GM18508 (cell line): Measurements from ENCODE around the gene ADCY3.
"Not testable (repeated sequence)": the region's sequence is repeated elsewhere in the genome, so short reads cannot be mapped to it uniquely, and the experiment has no call there.

Experiments used
- ATAC-seq: cut with Tn5 transposase; IDR thresholded peaks from one replicate; pipeline ENCODE4 v1.9.1; 2021; ENCODE audit warnings: moderate number of reproducible peaks; ENCODE audit not compliant: insufficient read depth, unreplicated experiment

The ADCY3 gene

GRCh38 chr2:24820598-24821432 lies 99.2 kb downstream of the ADCY3 start:
- ATAC-seq = no peak

DNA sequence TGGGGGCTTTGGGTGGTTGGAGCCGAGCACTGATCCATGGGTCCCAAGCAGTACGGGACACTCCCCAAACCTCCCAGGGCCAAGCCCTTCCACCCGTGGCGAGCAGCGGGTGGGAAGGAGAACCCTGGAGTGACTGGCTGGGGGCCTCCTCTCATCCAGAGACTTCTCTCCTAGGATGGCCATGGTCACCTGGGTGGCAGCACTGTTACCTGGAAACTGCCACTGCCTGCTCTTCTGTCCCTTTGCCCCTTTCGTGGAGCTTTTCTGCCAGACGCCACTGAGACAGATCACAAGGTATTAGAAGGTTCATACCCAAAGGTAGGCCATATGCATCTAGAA lies 99.9 kb downstream of the ADCY3 start:
- no peak for ATAC-seq

GRCh38 chr2:24819442-24820174 lies 100.4 kb downstream of the ADCY3 start:
- ATAC-seq = no peak

DNA sequence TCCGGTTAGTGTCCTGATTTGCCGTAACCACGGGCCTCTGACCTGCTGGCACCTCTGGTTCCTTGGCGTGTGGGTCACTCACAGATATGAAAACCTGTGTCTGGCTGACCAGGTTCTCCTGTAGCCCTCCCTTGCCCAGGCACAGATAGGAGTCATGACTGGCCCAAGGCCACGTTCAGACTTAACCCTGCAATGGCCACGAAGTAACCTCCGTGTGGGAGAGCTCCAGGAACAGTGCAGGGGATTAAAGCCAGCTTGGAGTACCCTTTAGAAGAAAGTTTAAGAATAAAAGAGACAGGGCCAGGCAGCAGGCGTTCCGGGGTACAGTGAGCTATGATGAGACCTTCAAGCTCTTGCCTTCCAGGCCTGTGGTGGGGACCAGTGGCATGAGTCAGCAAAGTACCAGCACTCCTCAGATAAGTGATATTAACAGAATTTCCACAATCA lies 101.3 kb downstream of the ADCY3 start:
- no peak for ATAC-seq

- ATAC-seq = no peak
Measured at GRCh38 chr2:24816884-24817283, 103.2 kb downstream of the ADCY3 start.

DNA sequence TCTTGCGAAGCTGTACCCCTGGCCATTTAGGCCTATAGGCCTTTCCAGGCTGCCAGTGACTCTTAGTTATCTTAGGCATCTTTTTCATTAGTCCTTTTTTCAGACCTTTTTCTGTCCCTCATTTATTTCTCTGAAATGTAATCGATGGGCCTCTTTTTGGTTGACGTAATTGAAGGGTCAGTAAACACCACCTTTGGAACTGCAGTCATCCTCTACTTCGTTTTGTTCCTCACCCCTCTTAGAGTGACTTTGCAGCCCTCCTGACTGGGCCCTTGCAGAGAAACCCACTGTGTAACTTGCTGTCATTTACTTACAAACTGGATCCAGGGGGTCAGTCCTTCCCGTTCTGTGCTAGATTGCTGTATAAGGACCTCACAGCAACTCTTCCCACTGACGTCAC lies 103.6 kb downstream of the ADCY3 start:
- ATAC-seq = no peak

DNA sequence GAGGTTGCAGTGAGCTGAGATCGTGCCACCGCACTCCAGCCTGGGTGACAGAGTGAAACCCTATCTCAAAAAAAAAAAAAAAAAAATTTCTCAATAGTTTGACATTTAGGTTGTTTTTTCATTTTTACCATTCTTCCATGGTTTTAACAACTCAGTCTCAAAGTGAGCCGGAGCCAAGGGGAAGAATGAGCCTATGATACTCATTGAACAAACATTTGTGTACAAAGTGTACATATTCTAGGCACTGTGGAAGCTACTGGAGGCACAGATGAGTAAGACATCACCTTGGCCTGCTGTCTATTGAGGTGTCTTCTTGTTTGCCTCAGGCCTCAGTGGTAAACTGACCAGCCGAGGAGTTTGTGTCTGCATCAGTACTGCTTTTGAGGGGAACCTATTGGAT lies 104.9 kb downstream of the ADCY3 start:
- no peak for ATAC-seq

GRCh38 chr2:24814516-24814915 lies 105.5 kb downstream of the ADCY3 start:
- ATAC-seq = no peak

DNA sequence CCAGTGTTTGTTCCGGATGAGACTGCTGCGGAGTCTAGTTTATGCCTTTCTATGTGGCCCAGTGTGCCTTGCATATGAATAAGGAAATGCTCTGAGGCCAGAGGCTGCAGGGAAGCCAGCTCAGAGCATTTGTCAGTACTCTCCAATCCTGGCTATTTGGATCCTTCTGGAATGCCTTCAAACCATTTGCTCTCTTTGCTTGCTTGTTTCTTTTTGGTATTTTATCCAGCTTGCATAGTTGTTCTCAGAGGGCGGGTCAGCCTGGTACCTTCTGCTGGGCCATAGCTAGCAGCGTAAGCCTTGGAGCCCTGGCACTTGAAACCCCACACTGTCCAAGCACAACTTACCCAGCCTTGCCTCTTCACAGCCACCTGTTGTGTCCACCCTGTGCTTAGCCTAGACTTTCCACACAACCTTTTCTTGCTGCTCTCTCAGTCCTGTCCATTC lies 106.3 kb downstream of the ADCY3 start:
- no peak for ATAC-seq

DNA sequence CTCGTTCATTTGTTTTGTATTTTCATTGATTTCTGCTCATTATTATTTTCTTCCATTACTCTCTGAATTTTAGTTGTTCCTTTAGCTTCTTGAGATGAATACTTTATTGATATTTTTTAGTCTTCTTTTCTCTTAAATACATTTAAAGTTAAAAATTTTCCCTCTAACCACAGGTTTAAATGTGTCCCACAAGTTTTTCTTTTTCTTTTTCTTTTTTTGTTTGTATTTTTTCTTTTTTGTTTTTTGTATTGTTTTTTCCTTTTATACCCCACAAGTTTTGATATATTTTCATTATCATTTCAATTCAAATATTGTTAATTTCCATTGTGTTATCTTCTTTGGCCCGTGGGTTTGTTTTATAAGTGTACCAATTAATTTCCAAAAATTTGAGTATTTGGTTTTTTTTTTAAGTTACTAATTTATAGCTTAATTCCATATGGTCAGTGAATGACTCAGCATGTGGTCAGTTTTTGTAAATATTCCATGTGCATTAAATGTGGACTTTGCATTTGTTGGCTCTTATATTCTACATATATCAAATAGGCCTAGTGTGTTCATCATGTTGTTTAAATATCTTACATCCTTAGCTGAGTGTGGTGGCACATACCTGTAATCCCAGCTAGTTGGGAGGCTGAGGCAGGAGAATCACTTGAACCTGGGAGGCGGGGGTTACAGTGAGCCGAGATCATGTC lies 110.6 kb downstream of the ADCY3 start:
- ATAC-seq = no peak

- no peak for ATAC-seq
Measured at GRCh38 chr2:24806661-24807036, 113.4 kb downstream of the ADCY3 start.

GRCh38 chr2:24805811-24806660 lies 114.0 kb downstream of the ADCY3 start:
- not testable (repeated sequence) for ATAC-seq

DNA sequence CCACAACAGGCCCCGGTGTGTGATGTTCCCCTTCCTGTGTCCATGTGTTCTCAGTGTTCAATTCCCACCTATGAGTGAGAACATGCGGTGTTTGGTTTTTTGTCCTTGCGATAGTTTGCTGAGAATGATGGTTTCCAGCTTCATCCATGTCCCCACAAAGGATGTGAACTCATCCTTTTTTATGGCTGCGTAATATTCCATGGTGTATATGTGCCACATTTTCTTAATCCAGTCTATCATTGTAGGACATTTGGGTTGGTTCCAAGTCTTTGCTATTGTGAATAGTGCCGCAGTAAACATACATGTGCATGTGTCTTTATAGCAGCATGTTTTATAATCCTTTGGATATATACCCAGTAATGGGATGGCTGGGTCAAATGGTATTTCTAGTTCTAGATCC lies 119.5 kb downstream of the ADCY3 start:
- not testable (repeated sequence) for ATAC-seq

DNA sequence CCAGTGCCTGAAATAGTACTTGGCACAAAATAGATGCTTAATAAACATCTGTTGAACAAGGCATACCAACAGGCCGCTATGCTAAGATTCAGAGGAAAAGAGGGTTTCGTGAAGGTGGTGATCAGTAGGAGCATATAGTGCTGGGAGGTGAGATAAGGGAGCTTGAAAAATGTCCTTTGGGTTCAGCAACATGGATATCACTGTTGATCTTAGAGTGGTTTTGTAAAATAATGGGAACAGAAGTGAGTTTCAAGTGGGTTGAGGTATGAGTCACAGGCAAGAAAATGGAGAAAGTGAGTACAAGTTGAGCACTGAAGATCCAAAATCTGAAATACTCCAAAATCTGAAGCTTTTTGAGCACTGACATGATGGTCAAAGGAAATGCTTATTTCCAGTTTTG lies 122.4 kb downstream of the ADCY3 start:
- ATAC-seq = no peak

GRCh38 chr2:24793761-24794435 lies 126.1 kb downstream of the ADCY3 start:
- ATAC-seq = no peak

DNA sequence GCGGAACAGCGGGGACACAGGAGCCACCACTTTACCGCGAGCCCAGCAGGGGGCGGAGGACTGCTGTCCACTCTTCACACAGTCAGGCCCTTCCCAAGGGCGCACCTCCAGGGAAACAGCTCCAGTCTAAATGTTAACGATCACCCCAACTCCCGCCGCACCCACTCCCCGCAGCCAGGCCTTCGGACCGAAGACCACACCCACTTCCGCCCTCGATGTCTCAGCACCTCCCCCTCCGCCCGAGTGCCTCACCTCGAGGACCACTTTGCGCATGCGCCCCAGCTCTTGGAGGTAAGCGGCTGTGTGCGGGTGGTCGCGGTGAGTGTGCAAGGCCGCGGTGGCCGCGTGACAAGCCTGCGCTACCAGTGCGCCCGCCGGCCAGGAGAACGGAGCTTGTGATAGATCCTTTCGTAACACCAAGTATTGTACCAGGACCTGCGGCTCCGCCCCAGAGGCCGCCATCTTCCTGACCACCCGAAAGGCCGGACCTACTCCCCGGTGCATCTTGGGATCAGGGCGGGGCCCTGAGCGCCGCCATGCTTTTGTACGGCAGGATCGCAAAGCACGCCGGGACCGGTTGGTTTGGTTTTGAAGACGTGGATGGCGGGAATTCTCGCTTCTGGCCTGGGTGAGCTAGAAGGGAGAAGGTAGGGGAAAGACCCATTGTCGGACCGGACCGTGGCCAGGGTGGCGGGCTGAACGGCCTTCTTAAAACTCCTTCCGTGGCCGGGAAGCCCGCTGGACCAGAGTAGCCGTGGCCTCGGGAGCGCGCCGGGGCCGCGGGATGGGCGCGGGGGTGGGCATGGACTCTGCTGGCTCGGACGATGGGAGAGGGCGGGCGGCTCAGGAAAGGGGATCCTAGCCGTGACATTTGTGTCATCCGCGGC lies 126.9 kb downstream of the ADCY3 start, which contains the start of the genes CENPO and PTRHD1:
Gene CENPO, plus strand, starts transcription at position 552 of the 887 bp plus-strand sequence. CDS start 495 bp downstream, outside the sequence.
Gene PTRHD1, minus strand, starts transcription at position 518 of the 887 bp plus-strand sequence. Its CDS starts 14 bp downstream, at position 504.
- ATAC-seq = peak; percentile 73

- ATAC-seq = no peak
Measured at GRCh38 chr2:24792542-24792873, 127.5 kb downstream of the ADCY3 start.

DNA sequence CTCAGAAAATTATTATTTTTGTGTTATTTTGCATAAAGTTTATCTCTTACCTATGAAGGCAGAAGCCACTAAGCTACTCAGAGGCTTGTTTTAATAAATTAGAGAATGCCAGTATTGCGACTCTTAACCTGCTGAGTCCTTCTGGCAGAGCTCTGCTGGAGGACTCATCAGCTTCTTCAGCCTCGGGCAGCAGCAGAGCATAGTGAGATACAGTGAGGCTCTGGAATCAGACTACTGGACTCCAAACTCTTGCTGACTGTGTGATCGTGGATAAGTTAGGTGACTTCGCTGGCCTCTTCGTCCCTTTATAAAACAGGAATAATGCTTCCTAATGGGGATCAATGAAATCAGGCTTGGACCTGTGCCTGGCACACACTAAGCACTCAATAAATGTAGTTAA lies 128.6 kb downstream of the ADCY3 start:
- ATAC-seq = no peak

- no peak for ATAC-seq
Measured at GRCh38 chr2:24788816-24789215, 131.2 kb downstream of the ADCY3 start.
